CD4-positive, alpha-beta memory T cell (primary cell): ENCODE results near the gene GNA14. TPM values are rescaled to one million over a fixed set of nuclear protein-coding genes. Genes with fewer than 3 reads are reported as not detected.
A peak's percentile ranks its signal among the peaks of the same experiment; 100 is the strongest.
"Not testable (repeated sequence)": the region's sequence is repeated elsewhere in the genome, so short reads cannot be mapped to it uniquely, and the experiment has no call there.

Source experiments
- CTCF ChIA-PET: fragments of 350-600 bp; sonication (Branson Sonifier 250); formaldehyde crosslinking; loops from one replicate; lab custom pipeline; 2021; ENCODE audit warnings: inconsistent platforms; ENCODE audit not compliant: partially characterized antibody; lab: Charles Lee
- POLR2A ChIA-PET: fragments of 350-600 bp; sonication (Branson Sonifier 250); formaldehyde crosslinking; loops from one replicate; lab custom pipeline; 2021; ENCODE audit not compliant: partially characterized antibody; lab: Charles Lee
- DNase-seq, 5 donors: peaks; one replicate each; pipeline versions ENCODE4 v3.0.0 to v3.0.0-alpha.2; 2020 to 2022; ENCODE audit warnings: mixed read lengths in 1 of 5
- H3K27ac ChIP-seq: one replicate; pipeline ENCODE4 v1.7.0; 2013; ENCODE audit warnings: low read depth, low read length
- H3K27me3 ChIP-seq: 2 replicates; pipeline ENCODE4 v1.7.0; 2013; ENCODE audit warnings: mild to moderate bottlenecking, low read length, moderate library complexity; ENCODE audit not compliant: insufficient read depth
- H3K36me3 ChIP-seq: 2 replicates; pipeline ENCODE4 v1.7.0; 2013; ENCODE audit warnings: mild to moderate bottlenecking, low read length, moderate library complexity; ENCODE audit not compliant: insufficient read depth
- H3K4me1 ChIP-seq: 2 replicates; pipeline ENCODE4 v1.7.0; 2013; ENCODE audit warnings: mild to moderate bottlenecking, low read length, moderate library complexity; ENCODE audit not compliant: insufficient read depth
- H3K4me3 ChIP-seq, 2 donors: one replicate each; pipeline ENCODE4 v1.7.0; 2013; ENCODE audit warnings: low read length in 2 of 2, mild to moderate bottlenecking in 1 of 2
- H3K9me3 ChIP-seq, 2 donors: one replicate each; pipeline ENCODE4 v1.7.0; 2013; ENCODE audit warnings: low read length in 2 of 2, control low read depth in 1 of 2; ENCODE audit not compliant: control insufficient read depth in 1 of 2
- H3K27ac Mint-ChIP-seq, 7 donors: one replicate each; pipeline ENCODE4 v1.8.0; 2020 to 2021; ENCODE audit warnings: mixed read lengths in 7 of 7, mild to moderate bottlenecking in 6 of 7, inconsistent platforms in 3 of 7, moderate library complexity in 3 of 7
- H3K27me3 Mint-ChIP-seq, 2 donors: one replicate each; pipeline ENCODE4 v1.8.0; 2020 to 2021; ENCODE audit warnings: mixed read lengths in 2 of 2
- H3K36me3 Mint-ChIP-seq, 2 donors: one replicate each; pipeline ENCODE4 v1.8.0; 2020 to 2021; ENCODE audit warnings: mixed read lengths in 2 of 2, inconsistent platforms in 1 of 2, mild to moderate bottlenecking in 1 of 2
- H3K4me1 Mint-ChIP-seq, 4 donors: one replicate each; pipeline ENCODE4 v1.8.0; 2020 to 2021; ENCODE audit warnings: mixed read lengths in 4 of 4, mild to moderate bottlenecking in 1 of 4
- H3K4me3 Mint-ChIP-seq, 8 donors: one replicate each; pipeline ENCODE4 v1.8.0; 2020 to 2021; ENCODE audit warnings: mixed read lengths in 8 of 8, mild to moderate bottlenecking in 7 of 8, moderate library complexity in 6 of 8, inconsistent platforms in 3 of 8
- H3K9me3 Mint-ChIP-seq, 8 donors: one replicate each; pipeline ENCODE4 v1.8.0; 2020 to 2021; ENCODE audit warnings: mixed read lengths in 8 of 8, mild to moderate bottlenecking in 5 of 8, inconsistent platforms in 3 of 8, moderate library complexity in 1 of 8
- intact Hi-C: fragments of 100-400 bp; cut with micrococcal nuclease; formaldehyde crosslinking; loops from one replicate; pipeline ENCODE4 v1.15.1; 2023
- polyA plus RNA-seq, 2 donors: library from polyadenylated mRNA; unstranded; fragments of 300-500 nt; fragmentation: Illumina TruSeq; gene quantifications; one replicate each; pipeline ENCODE4 v1.2.3, GENCODE V29; 2021
- total RNA-seq, 2 experiments: library from RNA; stranded (reverse); gene quantifications; one replicate each; pipeline ENCODE4 v1.2.3, GENCODE V29; 2021

The GNA14 gene
- total and polyA plus RNA-seq, 4 experiments from 2014 or later = not detected

- no peaks in the 10 kb centered on the region for H3K36me3 ChIP-seq
- peaks cover 0 to 2% (median 0%) of the 10 kb centered on the region in 8 donors for H3K9me3 Mint-ChIP-seq
- no peak overlapping the region for H3K4me3 ChIP-seq
- no peak overlapping the region for H3K27ac Mint-ChIP-seq
- H3K27me3 Mint-ChIP-seq = peaks cover 3 to 7% of the 10 kb centered on the region in 2 donors
- H3K27me3 ChIP-seq = no peaks in the 10 kb centered on the region
- DNase-seq = no peak
- intact Hi-C loops = no loop called here
- H3K36me3 Mint-ChIP-seq = no peaks in the 10 kb centered on the region
- CTCF ChIA-PET = no interaction called here
- H3K4me1 Mint-ChIP-seq = no peaks in the 10 kb centered on the region
- H3K9me3 ChIP-seq = no peaks in the 10 kb centered on the region
- H3K27ac ChIP-seq = no peak overlapping the region
- H3K4me1 ChIP-seq = no peaks in the 10 kb centered on the region
- POLR2A ChIA-PET = no interaction called here
- H3K4me3 Mint-ChIP-seq = no peak overlapping the region
Observed at GRCh38 chr9:77505232-77505631, 142.9 kb downstream of the GNA14 start.

DNA sequence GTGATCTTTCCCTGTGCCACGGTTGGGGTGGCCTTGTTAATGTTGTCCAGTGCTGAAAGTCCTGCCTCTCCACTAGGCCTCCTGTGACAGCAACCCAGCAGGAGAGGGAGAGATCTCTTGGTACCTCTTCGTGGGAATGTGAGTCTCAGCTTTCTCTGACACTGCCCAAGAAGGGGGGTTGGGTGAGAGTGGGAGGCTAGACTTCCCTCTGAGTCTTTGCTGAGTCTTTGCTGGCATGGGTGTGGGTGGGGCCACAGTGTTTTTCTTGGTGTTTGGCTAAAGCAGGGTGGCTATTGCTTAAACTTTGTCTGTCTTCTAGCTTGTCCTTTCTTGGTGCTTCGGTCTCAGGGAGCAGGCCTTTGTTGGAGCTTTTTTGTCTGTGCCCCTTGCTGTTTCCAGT lies 145.6 kb downstream of the GNA14 start:
- H3K36me3 Mint-ChIP-seq = no peaks in the 10 kb centered on the region
- ChIA-PET POLR2A (no interaction called here), CTCF (no interaction called here)
- H3K27me3 ChIP-seq = no peaks in the 10 kb centered on the region
- intact Hi-C loops = no loop called here
- no peaks in the 10 kb centered on the region for H3K9me3 ChIP-seq
- peaks cover 3 to 5% of the 10 kb centered on the region in 2 donors for H3K27me3 Mint-ChIP-seq
- no peaks in the 10 kb centered on the region for H3K4me1 ChIP-seq
- no peak for DNase-seq
- peaks cover 0 to 2% (median 0%) of the 10 kb centered on the region in 8 donors for H3K9me3 Mint-ChIP-seq
- H3K4me3 ChIP-seq = no peak overlapping the region
- H3K36me3 ChIP-seq = no peaks in the 10 kb centered on the region
- H3K27ac Mint-ChIP-seq = no peak overlapping the region
- no peaks in the 10 kb centered on the region for H3K4me1 Mint-ChIP-seq
- H3K4me3 Mint-ChIP-seq = no peak overlapping the region
- H3K27ac ChIP-seq = no peak overlapping the region

DNA sequence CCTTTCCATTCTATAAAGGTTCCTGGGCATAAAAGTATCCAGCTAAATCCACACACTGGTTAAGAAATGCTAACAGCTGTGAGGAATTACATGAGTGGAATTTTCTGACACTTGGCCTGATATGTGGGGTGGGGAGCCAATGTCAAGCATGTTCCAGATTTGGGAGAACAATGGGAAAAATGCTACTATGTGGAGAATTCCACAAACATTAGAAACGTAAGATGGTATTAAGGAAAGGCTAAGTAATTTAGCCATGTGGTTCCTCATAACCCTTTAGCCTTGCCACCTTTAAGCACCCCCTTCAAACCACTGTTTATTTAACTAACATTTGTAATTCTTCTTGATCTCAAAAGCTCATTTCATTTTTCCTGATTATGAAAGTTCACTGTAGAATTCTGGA lies 149.2 kb downstream of the GNA14 start:
- Mint-ChIP-seq H3K27me3 (peaks cover 0 to 1% of the 10 kb centered on the region in 2 donors), H3K4me3 (no peak overlapping the region), H3K4me1 (no peaks in the 10 kb centered on the region), H3K9me3 (no peaks in the 10 kb centered on the region), H3K36me3 (no peaks in the 10 kb centered on the region), H3K27ac (no peak overlapping the region)
- Histone ChIP-seq H3K4me1 (no peaks in the 10 kb centered on the region), H3K27ac (no peak overlapping the region), H3K4me3 (no peak overlapping the region), H3K9me3 (no peaks in the 10 kb centered on the region), H3K27me3 (no peaks in the 10 kb centered on the region), H3K36me3 (no peaks in the 10 kb centered on the region)
- ChIA-PET CTCF (no interaction called here), POLR2A (no interaction called here)
- intact Hi-C loops = no loop called here
- DNase-seq = no peak

DNA sequence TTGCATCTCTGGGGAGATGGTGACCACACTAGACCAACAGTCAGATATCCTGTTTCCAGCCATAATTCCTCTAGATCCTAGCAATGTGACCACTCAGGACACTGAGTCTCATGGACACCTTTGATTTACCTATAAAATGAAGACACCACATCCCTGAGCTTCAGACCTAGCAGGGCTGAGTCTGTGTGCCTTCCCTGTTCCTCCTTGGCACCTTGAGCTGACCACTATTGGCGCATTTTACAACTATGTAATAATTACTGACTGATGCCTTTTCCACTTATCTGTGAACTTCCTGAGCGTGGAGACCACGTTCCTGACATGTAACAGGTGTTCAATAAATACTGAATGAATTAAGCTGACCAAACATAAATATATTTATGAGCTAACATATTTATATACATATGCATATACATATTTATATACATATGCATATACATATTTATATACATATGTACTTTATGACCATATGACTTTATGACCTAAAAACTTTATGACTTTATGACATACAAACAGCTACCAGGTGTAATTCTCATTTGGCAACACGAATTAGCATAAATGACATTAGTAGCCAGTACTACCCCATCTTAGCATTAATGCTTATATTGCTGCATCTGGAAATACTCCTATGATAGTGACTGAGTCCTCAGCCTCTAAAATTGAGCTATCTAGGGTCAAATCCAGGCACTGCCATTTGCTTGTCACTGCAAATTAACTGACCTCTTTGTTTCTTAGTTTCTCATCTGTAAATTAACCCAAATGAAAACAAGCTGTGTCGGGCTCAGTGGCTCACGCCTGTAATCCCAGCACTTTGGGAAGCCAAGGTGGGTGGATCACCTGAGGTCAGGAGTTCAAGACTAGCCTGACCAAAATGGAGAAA lies 150.6 kb downstream of the GNA14 start:
- intact Hi-C loops = no loop called here
- H3K36me3 Mint-ChIP-seq = no peaks in the 10 kb centered on the region
- no peak overlapping the region for H3K4me3 Mint-ChIP-seq
- H3K4me1 Mint-ChIP-seq = no peaks in the 10 kb centered on the region
- Histone ChIP-seq H3K27me3 (no peaks in the 10 kb centered on the region), H3K27ac (no peak overlapping the region), H3K9me3 (no peaks in the 10 kb centered on the region), H3K4me1 (no peaks in the 10 kb centered on the region), H3K4me3 (no peak overlapping the region), H3K36me3 (no peaks in the 10 kb centered on the region)
- H3K27me3 Mint-ChIP-seq = peaks cover 0 to 1% of the 10 kb centered on the region in 2 donors
- no peak for DNase-seq
- ChIA-PET CTCF (no interaction called here), POLR2A (no interaction called here)
- no peak overlapping the region for H3K27ac Mint-ChIP-seq
- no peaks in the 10 kb centered on the region for H3K9me3 Mint-ChIP-seq

DNA sequence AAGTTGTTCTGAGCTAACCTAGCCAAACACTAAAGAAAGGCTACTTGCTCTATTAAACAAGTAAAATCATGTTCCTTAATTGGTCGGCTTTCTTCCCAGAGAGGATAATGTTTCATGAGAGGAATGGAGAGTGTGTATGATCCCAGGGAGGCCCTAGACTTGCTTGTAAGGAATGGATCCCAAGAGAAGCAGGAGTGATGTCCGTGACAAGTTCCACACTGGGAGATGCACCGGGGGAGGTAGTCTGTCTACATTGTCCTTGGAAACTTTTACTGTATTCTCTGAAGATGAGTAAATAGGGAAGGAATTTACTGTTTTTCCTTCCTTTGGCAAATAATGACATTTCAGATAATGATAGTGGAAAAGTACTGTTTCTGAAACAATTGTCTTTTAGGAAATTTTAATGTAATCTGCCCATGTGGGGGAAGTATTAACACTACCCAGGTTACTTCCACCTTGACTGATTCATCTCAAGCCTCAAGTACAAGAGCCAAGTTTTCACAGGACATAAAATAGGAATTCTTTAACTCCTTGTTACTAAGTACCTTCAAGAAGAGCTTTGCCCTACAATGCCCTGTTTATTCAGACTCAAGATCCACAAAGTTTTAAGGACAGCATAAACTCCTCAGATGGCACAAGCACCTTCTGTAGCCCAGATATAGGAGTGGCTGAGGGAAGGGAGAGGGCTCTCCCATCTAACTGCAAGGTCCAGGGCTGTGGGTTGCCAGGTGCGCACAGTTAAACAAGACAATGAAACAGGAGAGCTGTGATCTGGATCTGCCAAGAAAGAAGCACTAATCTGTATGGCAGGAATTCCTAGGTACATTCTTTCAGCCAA lies 152.1 kb downstream of the GNA14 start:
- DNase-seq = no peak
- Mint-ChIP-seq H3K36me3 (no peaks in the 10 kb centered on the region), H3K4me1 (no peaks in the 10 kb centered on the region), H3K4me3 (no peak overlapping the region), H3K27ac (no peak overlapping the region), H3K9me3 (peaks cover 0 to 8% (median 4%) of the 10 kb centered on the region in 8 donors), H3K27me3 (peaks cover 3 to 4% of the 10 kb centered on the region in 2 donors)
- intact Hi-C loops = no loop called here
- H3K27ac ChIP-seq = no peak overlapping the region
- H3K9me3 ChIP-seq = no peaks in the 10 kb centered on the region
- no peaks in the 10 kb centered on the region for H3K4me1 ChIP-seq
- H3K4me3 ChIP-seq = no peak overlapping the region
- CTCF ChIA-PET = no interaction called here
- H3K36me3 ChIP-seq = no peaks in the 10 kb centered on the region
- POLR2A ChIA-PET = no interaction called here
- H3K27me3 ChIP-seq = no peaks in the 10 kb centered on the region

DNA sequence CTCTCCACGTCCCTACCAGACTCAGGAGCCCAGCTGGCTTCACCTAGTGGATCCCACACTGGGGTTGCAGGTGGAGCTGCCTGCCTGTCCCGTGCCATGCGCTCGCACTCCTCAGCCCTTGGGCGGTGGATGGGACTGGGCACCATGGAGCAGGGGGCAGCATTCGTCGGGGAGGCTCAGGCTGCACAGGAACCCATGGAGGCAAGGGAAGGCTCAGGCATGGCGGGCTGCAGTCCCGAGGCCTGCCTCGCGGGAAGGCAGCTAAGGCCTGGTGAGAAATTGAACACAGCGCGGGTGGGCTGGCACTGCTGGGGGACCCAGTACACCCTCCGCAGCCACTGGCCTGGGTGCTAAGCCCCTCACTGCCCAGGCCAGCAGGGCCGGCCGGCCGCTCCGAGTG lies 157.8 kb downstream of the GNA14 start:
- H3K4me1 Mint-ChIP-seq = peaks cover 4 to 12% (median 10%) of the 10 kb centered on the region in 4 donors
- H3K4me3 Mint-ChIP-seq, H3K36me3 ChIP-seq, H3K9me3 ChIP-seq, POLR2A ChIA-PET, H3K27me3 ChIP-seq, H3K27ac ChIP-seq, intact Hi-C loops, H3K4me1 ChIP-seq, H3K36me3 Mint-ChIP-seq, DNase-seq, H3K4me3 ChIP-seq: not testable (repeated sequence)
- CTCF ChIA-PET = interaction anchor here (5.7 kb wide), 1 partner anchor 34 kb away, joined by 31 read pairs; no protein-coding TSS in a partner anchor
- H3K27me3 Mint-ChIP-seq = peaks cover 6 to 11% of the 10 kb centered on the region in 2 donors
- peaks cover 0 to 28% (median 20%) of the 10 kb centered on the region in 8 donors for H3K9me3 Mint-ChIP-seq
- H3K27ac Mint-ChIP-seq = peak overlapping the region in 1 of 7 donors; percentile 75
